Stimulated activated CD8-positive, alpha-beta memory T cell treated with anti-CD3 and anti-CD28 coated beads, Interleukin-15, amount 100 ng/mL, for 4 hours (primary cell): Measurements from ENCODE around the gene TOX3.

ENCODE experiments used
- DNase-seq, 2 donors: peaks; one replicate each; pipeline ENCODE4 v3.0.0-alpha.2; 2020; ENCODE audit warnings: low read depth in 2 of 2

Gene TOX3

DNA sequence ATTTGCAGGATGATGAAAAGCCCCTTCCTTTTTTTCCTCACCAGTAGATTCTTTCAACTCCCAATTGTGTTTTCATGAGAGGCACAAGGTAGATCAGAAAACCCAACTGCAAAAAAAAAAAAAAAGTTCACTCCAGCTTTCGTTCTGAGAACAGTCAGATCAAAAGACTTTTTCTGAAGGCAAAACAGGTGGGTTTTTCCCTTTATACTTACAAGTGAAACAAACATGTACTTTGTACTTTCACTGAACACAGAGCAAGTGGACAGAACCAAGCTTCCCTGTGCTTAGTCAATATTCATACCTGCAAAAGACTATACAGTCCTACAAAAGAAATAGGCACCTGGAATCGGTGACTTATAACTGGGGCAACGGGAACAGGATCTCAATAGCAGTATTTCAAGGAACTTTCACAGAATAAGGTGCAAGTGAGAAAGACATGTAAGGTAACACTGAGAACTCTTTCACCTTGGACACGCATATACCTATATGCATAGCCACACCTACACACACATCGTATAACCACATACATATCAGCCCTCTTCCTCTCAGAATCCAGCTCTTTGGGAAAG, 54.1 kb downstream of the TOX3 start:
- DNase-seq, result no peak

GRCh38 chr16:52491216-52491615, 55.7 kb downstream of the TOX3 start:
- DNase-seq, result no peak

DNA sequence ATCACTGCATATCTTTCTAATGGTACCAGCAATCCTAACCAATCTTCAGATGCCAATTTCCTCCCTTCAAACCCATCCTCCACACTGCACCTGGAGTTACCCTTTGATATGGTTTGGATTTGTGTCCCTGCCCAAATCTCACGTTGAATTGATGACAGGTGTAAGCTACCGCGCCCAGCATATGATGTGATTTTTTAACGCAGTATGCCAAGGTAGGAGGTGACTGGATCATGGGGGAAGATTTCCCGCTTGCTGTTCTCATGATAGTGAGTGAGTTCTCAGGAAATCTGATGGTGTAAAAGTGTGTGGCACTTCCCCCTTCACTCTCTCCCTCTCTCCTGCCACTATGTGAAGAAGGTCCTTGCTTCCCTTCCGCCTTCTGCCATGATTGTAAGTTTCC, 57.0 kb downstream of the TOX3 start:
- DNase-seq, result no peak

- no peak for DNase-seq
Observed at GRCh38 chr16:52488837-52489289, 58.1 kb downstream of the TOX3 start.

- no peak for DNase-seq
Observed at GRCh38 chr16:52487849-52488457, 59.0 kb downstream of the TOX3 start.

- DNase-seq, result no peak
Observed at GRCh38 chr16:52480237-52480636, 66.7 kb downstream of the TOX3 start.

DNA sequence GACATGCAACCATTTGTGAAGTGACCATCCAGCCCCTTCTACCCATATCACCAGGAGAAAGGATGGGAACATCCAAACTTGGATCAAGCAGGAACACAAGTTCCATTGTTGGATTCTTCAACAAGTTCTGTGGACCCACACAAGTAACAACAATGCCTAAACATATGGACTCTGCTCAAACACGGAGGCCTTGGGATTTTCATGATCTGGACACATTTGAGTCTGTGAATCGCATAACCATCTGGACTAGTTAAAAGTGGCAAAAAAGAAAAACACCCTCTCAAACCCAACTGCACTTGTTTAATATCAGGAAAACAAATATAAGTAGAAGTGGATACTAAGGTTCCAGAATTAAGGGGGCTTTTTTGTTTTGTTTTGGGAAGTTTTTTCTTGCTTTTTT, 70.8 kb downstream of the TOX3 start:
- DNase-seq, result no peak

DNA sequence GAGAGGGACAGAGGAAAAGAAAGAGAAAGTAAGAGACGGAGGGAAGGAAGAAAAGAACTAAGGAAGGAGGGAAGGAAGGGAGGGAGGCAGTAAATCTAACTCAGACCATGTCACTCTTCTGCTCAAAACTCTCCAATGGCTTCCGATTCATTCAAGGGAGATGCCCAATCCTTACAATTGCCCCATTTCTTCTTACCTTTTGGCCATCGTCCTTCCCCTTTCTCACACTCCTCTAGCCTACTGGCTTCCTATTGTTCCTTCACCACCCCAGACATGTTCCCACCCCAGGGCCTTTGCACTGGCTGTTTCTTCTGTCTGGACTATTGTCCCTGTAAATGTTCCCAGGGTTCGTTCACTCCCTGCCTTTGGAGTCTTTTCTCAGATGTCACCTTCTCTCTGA, 72.3 kb downstream of the TOX3 start:
- DNase-seq, result no peak

DNA sequence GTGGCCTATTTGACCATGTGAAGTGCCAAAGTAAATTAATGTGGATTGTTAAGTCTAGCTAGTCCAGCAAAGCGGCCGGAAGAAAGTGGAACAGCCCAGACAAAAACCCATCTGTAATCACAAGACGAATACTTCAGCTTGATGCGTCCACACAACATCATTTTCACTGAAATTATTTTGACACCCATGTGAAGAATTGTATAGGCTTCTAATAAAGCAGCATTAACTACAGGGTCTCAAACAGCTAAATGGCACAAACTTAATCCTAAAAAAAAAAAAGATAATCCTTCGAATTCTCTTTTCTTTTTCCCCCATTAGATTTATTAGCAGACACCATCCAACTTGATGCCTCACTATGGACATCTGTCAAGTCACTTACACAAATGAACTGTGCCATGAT, 73.8 kb downstream of the TOX3 start:
- no peak for DNase-seq

DNA sequence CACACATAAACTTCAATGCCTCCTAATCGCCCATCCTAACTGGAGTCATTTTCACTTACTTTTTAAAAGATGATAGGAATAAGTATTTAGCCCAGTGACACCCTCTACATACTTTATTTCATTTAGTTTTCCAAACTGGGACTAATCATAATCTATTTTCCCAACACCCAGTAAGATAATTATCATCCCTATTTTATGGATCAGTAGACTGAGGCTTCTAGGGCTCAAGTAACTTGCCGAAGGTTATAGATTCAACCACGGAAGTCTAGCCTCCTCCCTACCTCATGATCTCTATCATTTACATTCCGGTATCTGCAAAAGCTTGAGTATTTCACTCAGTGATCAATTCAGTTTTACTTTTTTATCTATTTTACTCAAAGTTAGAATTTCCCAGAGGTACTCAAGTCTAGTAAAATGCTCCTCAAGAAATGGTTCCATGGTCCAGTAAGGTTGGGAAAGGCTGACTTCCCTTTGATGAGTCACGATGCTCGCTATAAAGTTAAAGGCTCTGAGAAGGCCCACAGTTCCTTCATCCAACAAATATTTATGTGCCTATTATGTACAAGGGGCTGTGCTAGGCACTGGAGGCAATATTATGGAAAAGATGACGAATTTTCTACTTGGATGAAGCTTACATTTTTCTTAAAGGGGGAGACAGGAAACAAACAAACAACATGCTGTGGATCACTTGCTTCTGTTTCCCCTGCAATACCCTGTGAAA, 75.1 kb downstream of the TOX3 start:
- DNase-seq, result no peak

DNA sequence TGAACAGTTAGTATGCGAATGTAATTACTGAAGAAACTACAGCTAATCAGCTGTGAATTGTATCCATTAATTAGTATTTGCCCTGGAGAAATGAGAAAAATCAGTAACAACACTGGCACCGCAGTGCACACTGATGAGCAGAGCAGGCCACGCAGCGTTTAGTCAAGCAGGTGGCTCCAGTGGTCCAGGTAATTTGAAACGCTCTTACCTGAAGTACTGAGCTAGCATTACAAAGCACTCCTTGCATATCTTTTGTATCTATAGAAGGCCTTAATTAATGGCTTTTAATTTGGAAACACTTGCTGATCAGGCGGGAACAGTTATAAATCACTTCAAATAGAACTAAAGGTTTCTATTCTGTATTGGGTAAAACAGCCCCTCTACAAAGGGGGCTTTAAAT, 76.4 kb downstream of the TOX3 start:
- DNase-seq, result no peak

DNA sequence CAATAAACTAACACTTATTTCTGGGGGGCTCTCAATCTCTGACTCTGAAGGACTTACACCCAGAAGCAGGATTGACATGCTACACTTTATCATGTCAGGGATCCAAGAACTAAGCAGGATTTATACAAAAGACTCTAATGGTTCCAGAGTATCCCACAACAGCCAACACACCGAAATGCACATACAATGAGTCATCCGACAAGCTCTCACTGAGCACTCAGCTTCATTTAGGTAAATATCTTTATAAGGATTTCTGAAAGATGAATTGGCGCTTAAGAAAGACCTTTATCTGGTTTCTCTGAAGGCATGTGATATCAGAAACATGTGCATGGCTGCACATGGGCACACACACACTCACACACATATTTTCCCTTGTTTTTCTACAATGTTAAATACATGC, 77.2 kb downstream of the TOX3 start:
- DNase-seq, result no peak

- DNase-seq, result no peak
Observed at GRCh38 chr16:52469091-52469490, 77.9 kb downstream of the TOX3 start.

DNA sequence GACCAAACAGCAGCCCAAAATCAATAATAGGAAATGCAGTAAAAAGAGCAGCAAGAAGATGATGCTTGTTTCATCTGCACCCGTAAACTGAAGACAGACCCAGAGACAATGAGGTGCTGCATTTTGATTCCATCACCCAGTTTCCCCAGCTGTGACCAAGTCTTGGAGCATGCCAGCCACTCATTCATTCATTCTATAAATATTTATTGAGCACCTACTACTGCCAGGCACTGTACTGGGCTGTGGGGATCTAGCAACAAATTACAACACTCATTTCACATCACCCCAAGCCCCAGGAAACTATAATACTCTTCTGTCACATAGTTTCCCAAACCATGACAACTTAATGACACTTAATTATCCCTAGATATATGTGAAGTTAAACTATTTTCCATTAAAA, 79.2 kb downstream of the TOX3 start:
- no peak for DNase-seq

- no peak for DNase-seq
Observed at GRCh38 chr16:52466994-52467393, 79.9 kb downstream of the TOX3 start.

DNA sequence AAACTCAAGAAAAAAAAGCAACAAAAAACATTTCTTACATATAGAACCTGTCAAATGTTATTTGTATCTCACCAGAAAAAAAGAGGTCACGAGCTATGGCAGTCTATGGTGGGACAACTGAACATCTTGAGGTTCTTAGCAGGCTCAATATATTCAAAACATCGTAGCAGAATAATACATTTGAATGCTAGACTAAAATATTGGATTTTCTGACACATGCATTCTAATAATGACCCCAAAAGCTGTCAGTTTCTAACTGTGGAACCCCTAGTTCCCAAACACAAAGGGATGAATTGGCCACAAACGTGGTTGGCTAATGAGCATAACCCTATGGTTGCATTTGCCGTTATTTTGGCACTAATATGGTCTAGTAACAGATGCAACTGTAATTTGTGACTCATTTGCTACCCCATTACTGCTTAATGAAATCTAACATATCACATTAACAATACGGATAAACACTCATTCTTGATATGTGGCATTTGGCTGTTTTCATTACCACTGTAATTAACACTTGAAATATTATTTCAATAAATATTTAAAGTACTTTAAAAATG, 81.2 kb downstream of the TOX3 start:
- DNase-seq, result no peak

- DNase-seq, result no peak
Observed at GRCh38 chr16:52463904-52464303, 83.0 kb downstream of the TOX3 start.

DNA sequence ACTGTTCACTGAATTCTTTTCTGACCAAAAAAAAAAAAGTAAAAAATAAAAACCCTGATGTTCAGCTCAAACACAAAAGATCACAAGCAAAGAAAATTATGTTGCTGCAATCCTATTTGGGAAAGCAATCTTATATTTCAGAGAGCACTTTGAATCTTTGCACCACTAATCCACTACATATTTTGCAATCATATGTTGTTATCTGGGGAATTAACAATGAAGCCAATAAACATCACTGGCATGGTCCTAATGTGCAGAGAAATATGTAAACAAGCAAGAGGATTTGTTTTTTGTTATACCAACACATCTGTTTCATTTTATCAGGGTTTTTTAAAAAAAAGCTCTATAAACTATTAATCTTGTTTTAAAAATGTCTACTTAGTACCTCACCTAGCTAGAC, 84.1 kb downstream of the TOX3 start:
- DNase-seq, result no peak

DNA sequence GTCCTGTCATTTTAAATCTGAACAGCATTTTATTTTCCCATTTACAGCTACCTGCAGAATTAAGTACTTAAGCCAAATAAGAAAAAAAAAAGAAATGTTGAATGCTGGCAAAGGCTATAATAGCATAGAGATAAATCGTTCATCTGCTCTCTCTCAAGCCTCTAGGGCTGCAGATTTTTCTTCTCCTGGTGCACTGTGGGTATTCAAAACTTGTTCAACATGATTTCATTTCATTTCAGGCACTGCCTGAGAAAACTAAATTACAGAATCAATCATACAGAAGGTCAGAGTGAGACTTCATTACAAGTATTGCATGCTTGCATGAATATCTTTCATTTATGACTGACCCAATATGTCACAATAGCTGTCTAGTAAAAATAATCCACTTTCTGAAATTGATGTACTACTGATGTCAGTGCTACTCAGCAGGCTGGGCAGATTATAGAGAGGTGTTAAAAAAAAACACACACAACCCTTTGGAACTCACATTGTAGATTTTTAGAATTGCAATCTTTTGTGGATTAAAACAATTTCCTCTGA, 86.2 kb downstream of the TOX3 start:
- no peak for DNase-seq

- no peak for DNase-seq
Observed at GRCh38 chr16:52456368-52456767, 90.6 kb downstream of the TOX3 start.

GRCh38 chr16:52455549-52456277, 91.2 kb downstream of the TOX3 start:
- no peak for DNase-seq

DNA sequence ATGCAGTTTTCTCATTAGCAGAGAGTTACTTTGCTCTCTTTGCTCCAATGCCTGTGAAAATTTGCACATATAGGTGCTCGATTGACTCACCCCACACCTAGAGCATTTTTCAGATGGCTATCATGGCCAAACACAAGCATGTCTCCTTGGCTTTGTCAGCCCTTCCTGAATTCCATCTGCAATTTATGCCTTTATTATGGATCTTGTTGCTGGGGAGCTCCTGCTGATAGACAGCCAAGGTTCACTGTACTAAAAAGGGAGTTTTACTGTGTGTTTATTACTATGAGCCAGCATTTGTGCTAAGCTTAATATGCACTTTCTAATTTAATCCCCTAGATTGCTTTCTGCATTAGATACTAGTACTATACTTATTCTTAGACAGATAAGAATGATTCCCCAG, 93.3 kb downstream of the TOX3 start:
- no peak for DNase-seq
